ENCODE results near the gene SLC17A3.

SLC17A3 gene

GRCh38 chr6:25889877-25890853 is 16.1 kb upstream of the SLC17A3 start:
- DNase-seq: peak; percentile 53

- DNase-seq: no peak
Observed at GRCh38 chr6:25888626-25889025, 14.6 kb upstream of the SLC17A3 start.

- DNase-seq: no peak
Observed at GRCh38 chr6:25886066-25886465, 12.0 kb upstream of the SLC17A3 start.

GRCh38 chr6:25883991-25884390 is 9.9 kb upstream of the SLC17A3 start:
- no peak for DNase-seq

GRCh38 chr6:25883536-25883935 is 9.5 kb upstream of the SLC17A3 start:
- no peak for DNase-seq

- peak; percentile 81 for DNase-seq
Observed at GRCh38 chr6:25882051-25882496, 8.0 kb upstream of the SLC17A3 start.

GRCh38 chr6:25880601-25881000 is 6.6 kb upstream of the SLC17A3 start:
- no peak for DNase-seq

GRCh38 chr6:25878721-25879322 is 4.8 kb upstream of the SLC17A3 start:
- no peak for DNase-seq

- no peak for DNase-seq
Observed at GRCh38 chr6:25875926-25876602, 2.0 kb upstream of the SLC17A3 start.

GRCh38 chr6:25875563-25875905 is 1.5 kb upstream of the SLC17A3 start:
- DNase-seq: no peak

GRCh38 chr6:25874822-25875562 is 949 bp upstream of the SLC17A3 start:
- DNase-seq: peak; percentile 6

- no peak for DNase-seq
Observed at GRCh38 chr6:25872814-25873213, 1.2 kb downstream of the SLC17A3 start.

- no peak for DNase-seq
Observed at GRCh38 chr6:25869840-25870239, 4.2 kb downstream of the SLC17A3 start.

GRCh38 chr6:25868436-25869183 is 5.4 kb downstream of the SLC17A3 start:
- DNase-seq: no peak

GRCh38 chr6:25866011-25866410 is 8.0 kb downstream of the SLC17A3 start:
- peak; percentile 72 for DNase-seq

GRCh38 chr6:25863360-25863759 is 10.7 kb downstream of the SLC17A3 start:
- no peak for DNase-seq

- DNase-seq: no peak
Observed at GRCh38 chr6:25862199-25862598, 11.8 kb downstream of the SLC17A3 start.

GRCh38 chr6:25852756-25853155 is 21.3 kb downstream of the SLC17A3 start:
- DNase-seq: no peak

- no peak for DNase-seq
Observed at GRCh38 chr6:25851961-25852360, 22.1 kb downstream of the SLC17A3 start.

- no peak for DNase-seq
Observed at GRCh38 chr6:25844518-25844917, 29.5 kb downstream of the SLC17A3 start.

GRCh38 chr6:25842526-25842925 is 31.5 kb downstream of the SLC17A3 start:
- no peak for DNase-seq
